Erythroblast (primary cell): ENCODE data around the gene IRAK1.

Source experiments
- GATA1 ChIP-seq: IDR thresholded peaks from 2 replicates; pipeline ENCODE4 v1.6.1; 2011; ENCODE audit warnings: low read depth, mild to moderate bottlenecking, control low read depth, low read length, moderate library complexity
- POLR2A ChIP-seq: IDR thresholded peaks from 2 replicates; pipeline ENCODE4 v1.6.1; 2011; ENCODE audit warnings: mild to moderate bottlenecking, low read length

GRCh38 chrX:153966841-153967535, 52.7 kb downstream of the IRAK1 start:
- TF ChIP-seq POLR2A: no peak
- TF ChIP-seq GATA1: no peak
